DMS79 treated with DMSO at 0.1 percent for 48 hours (cell line): ENCODE measurements around the gene ATXN7L1.
"Not testable (repeated sequence)": the region's sequence is repeated elsewhere in the genome, so short reads cannot be mapped to it uniquely, and the experiment has no call there.

Experiments
- DNase-seq: peaks from one replicate; lab custom pipeline; 2025; lab: John Stamatoyannopoulos, UW

The ATXN7L1 gene

GRCh38 chr7:105705427-105705826, 171.0 kb downstream of the ATXN7L1 start:
- no peak for DNase-seq

- DNase-seq, result no peak
Observed at GRCh38 chr7:105703207-105703930, 173.0 kb downstream of the ATXN7L1 start.

- DNase-seq, result no peak
Observed at GRCh38 chr7:105699568-105700236, 176.7 kb downstream of the ATXN7L1 start.

DNA sequence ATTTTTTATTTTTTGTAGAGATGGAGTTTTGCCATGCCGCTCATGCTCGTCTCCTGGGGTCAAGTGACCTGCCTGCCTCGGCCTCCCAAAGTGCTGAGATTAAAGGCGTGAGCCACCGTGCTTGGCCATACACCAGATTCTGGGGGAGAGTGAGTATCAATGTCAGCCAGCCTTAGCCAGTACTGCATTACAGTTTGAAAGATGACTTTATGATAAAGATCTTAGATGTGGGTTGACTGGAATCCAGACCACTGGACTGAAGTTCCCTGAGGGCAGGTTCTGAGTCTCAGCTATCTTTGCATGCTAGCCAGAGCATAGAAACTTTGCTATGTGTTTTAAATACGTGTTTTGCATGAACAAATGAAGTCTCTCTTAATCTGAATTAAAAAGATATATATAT, 177.9 kb downstream of the ATXN7L1 start:
- DNase-seq, result no peak

DNA sequence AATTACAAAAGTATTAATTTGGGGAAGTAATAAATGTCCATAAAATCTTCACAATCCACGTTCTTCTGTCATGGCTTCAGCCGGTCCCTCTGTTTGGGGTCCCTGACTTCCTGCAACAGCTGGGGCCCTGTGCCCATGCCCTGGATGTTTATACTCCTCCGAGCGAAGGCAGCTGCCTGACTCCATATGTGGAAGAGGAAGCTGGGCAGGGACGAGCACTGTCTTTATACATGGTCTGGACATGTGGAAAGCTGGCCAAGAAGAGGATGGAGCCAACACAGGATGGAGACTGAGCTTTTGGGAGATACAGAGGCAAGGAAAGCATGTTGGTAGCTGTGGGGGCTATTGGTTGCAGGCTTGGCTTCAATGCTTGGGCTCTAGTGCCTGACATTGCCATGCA, 178.6 kb downstream of the ATXN7L1 start:
- no peak for DNase-seq

DNA sequence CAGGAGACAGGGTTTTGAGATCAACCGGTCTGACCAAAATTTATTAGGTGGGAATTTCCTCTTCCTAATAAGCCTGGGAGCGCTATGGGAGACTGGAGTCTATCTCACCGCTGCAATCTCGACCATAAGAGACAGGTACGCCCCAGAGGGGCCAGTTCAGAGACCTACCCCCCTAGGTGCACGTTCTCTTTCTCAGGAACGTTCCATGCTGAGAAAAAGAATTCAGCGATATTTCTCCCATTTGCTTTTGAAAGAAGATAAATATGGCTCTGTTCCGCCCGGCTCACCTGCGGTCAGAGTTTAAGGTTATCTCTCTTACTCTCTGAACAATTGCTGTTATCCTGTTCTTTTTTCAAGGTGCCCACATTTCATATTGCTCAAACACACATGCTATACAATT, 179.2 kb downstream of the ATXN7L1 start:
- DNase-seq, result not testable (repeated sequence)

- DNase-seq, result no peak
Observed at GRCh38 chr7:105693576-105693975, 182.8 kb downstream of the ATXN7L1 start.

GRCh38 chr7:105691680-105692564, 184.5 kb downstream of the ATXN7L1 start:
- DNase-seq, result peak; percentile 53

DNA sequence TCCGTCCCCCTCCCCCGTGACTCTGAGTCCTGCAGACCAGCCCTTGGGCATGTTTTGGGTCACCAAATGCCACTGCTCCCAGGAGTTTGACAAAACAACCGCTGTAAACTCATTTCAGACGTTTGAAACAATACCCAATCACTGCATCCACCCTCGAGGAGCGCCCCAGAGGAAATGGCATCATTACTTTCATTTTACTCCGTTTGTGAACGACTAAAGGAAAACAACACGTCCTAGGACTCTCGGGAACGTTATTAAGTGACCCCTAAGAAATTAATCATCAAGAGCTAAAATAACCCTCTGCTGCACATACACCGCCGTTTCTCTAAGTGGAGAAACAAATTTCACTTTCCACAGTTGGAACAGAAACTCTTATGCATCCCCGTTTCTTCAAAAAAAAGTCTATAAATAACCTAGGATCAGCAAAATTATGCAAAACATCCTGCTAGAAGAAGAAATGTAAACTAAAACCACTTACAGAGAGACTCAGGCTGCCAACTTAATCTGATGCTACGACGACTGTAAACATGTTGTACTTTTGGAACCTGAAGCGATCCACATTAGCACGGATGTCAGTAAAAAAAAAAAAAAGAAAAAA, 185.2 kb downstream of the ATXN7L1 start:
- DNase-seq, result peak; percentile 58

DNA sequence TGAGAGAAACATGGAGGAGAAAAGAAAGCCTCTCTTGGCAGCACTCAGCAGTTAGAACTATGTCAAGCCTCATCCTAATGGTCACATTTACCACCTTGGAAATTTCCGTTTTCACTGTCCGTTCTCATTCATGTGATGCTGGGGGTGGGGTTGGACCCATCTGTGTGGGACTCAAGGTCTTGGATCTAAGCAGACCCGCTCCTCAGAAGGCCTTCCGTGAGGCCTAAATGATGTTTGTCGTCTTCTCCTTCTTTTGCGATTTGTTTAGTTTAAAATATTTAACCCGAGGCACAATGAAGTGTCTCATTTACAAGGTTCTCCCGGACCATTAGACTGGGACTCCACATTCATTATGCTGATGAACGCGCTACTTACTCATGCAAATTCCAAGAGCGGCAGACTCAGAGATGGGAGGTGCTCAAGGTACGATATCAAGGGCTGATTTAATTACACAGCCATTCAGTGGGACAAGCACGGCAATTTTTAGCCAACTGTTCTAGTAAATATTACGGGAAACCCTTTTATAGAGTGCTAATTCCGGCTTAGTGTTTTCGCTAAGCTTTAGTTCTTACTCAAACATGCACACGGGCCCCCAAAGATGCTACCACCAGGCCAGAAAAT, 186.0 kb downstream of the ATXN7L1 start:
- peak; percentile 79 for DNase-seq

DNA sequence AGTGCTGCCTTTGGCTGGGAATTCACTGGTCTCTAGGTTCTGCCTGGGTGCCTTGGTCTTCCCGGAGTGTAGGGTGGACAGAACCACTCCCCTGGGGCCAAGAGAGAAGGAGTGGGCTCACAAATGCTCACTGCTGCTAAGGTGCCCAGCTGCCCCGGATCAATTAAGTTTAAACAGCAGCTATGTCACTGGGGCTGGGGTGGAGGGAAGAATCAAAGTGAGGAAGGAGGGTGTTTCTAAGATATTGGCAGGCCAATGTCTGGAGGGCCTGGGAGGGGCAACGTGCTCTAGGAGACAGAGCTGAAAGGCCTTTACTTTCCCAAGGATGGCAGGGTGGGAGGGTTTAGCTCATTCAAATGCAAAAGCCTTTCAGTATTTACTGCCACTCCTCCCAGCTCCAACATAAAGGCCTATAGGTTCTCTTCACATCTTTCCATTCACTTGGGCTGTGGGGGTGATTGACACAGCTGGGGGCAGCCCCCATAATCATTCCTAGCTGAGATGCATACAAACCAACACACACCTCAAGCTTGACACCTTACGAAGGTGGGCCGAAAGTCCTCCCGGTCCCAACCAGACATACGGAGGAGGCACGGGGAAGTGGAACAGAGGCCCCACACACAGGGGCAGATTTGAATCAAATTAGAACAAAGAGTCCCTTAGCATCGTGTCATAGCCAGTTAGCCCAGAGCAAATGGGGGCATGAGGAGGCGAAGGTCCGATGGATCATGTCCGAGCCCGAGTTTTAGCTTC, 187.2 kb downstream of the ATXN7L1 start:
- DNase-seq, result no peak

DNA sequence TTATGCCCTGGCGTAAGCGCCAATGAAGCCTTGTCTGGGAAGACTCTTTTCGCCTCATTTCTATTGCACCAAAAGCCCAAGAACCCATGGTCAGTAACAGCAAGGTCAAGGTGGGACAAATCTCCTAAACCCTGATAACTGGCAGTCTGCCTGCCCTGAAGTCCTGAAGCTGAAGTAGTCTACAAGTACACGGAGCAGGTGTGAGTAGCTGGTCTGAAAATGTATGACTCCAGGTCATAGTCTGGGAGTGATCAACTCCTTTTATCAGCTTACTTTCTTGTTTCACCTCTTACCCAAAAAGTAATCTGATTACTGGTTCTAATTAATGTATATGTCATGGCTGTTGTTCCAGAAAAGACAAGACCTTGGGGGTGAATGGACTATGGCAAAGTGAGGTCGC, 187.8 kb downstream of the ATXN7L1 start:
- DNase-seq, result peak; percentile 44

- no peak for DNase-seq
Observed at GRCh38 chr7:105685161-105685560, 191.2 kb downstream of the ATXN7L1 start.

DNA sequence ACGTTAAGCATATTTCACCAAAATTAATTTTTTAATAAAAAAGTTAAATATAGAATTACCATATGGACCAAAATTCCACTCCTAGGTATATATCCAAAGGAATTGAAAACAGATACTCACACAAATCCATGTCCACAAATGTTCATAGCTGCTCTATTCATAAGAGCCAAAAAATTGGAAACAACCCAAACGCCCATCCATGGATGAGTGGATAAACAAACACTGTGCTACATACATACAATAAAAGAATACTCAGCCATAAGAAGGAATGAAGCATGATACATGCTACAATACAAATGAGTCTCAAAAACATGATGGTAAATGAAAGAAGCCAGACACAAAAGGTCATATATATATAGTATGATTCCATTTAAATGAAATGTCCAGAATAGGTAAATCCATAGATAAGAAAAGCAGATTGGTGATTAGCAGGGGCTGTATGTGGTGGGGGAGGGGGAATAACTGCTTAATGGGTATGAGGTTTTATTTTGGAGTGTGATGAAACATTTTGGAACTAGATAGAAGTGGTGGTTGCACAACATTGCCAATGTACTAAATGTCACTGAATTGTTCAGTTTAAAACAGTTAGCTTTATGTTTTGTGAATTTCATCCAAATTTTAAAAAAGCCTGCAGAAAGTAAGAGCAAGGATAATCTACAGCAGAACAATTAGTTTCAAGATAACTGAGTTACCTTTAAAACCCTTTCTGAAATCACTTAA, 193.9 kb downstream of the ATXN7L1 start:
- peak; percentile 90 for DNase-seq

DNA sequence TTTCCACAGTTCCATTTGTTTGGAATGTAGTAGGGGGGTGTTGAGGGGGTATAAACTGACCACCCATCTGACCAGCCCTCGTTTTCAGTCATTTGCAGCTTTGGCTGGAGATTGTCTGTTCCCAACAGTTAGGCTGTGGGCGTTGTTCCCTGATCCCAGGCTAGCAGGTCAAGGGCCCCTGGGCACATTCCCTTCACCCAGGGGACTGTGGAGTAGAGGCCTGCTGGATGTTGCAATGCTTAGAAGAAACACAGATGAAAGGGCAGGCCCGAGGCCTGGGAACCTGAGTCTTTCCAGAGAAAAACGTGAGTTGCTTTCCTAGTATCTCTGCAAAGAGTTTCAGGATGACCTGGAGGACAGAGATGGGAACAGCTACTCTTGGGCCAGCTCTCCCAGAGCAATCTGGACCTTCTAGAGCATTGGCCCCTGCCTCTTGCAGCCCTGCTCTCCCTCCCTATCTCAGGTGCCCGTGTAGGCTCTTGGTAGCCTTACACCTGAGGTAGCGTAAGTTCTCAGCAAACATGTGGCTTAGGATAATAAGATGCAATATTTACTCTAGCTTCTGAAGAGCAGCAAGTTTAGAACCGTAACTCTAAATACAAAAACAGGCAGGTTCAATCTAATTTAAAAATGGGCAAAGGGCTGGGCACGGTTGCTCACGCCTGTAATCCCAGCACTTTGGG, 195.8 kb downstream of the ATXN7L1 start:
- DNase-seq, result no peak

DNA sequence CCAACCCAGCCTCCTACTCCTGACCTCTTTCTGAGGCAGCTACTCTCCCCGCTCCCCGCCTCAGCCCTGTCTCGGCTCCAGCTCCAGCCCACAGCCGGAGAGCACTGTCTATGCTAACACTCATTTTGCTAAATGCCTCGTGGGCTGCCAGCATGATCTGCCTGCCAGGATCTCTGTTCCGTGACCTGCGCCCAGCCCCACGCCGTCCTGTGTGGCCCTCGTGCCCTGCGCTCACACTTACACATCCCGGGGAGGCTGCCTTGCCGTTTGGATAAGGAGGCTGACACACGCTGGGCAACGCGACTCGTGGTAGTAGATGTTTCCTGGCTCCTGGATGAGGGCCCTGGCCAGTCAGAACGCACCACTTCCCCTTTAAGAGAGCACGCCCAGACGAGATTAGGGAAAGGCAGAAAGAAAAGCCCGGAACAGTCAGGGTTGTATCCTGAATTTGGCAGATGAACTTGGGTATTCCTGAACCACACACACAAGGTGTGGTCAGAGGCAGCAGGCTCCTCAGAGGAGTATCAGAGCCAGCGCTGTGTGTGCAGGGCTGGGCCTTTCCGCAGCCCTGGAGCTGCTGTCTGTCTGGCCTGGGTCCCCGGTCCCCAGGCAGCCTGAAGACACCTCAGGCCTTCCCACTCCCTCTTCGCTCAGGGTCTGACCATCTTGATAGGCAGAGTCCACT, 197.4 kb downstream of the ATXN7L1 start:
- peak; percentile 94 for DNase-seq

DNA sequence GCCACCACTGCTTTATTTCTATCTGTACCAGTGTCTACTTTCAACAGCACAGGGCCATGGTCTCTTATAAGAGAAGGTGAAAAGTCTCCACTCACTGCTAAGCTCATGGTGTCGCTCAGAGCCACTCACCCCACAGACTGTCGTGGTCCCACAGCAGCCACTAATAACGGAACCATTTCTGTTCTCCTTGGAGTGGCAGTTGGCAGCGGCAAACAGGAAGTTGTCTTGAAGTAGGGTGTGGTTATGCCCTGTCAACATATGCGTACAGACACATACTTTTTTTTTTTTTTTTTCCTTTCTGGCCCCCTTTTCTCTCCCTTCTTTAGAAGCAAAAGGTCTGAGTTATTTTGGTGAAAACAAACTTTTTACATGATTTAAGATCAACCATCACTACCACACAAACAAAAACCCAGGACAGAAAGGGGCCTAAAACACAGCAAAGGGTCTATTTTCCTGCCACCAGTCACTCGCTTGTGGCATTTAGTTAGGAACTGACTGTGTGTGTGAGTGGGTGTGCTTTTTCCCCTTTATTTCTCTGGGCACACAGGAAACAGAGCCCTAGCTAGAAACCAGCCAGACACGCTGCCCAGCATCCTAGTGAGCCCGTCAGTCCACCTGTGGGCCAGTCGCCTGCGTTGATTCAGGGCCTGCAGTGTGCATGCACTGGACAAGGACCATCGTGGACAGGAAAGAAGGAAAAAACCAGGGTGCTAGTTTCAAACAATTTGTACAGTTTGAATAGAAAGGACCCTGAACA, 198.4 kb downstream of the ATXN7L1 start:
- DNase-seq, result peak; percentile 61

GRCh38 chr7:105677410-105677730, 199.0 kb downstream of the ATXN7L1 start:
- DNase-seq, result no peak

- peak; percentile 76 for DNase-seq
Observed at GRCh38 chr7:105675934-105676371, 200.4 kb downstream of the ATXN7L1 start.
